HT1080 (cell line): Measurements from ENCODE around the gene VSIG10. TPM values are rescaled to one million over a fixed set of nuclear protein-coding genes. Genes with fewer than 3 reads are reported as not detected.

ENCODE experiments used
- DNase-seq: peaks from one replicate; pipeline ENCODE4 v3.0.0-alpha.2; 2015; ENCODE audit warnings: low read depth
- total RNA-seq: library from RNA; depleted of rRNA; stranded (reverse); fragments of >200 nt; shearing (Covaris generic); gene quantifications from 2 replicates; pipeline ENCODE4 v1.2.3, GENCODE V29; 2014

VSIG10 gene
- total RNA-seq, 1 experiment from 2014 or later: 29.9 TPM

DNA sequence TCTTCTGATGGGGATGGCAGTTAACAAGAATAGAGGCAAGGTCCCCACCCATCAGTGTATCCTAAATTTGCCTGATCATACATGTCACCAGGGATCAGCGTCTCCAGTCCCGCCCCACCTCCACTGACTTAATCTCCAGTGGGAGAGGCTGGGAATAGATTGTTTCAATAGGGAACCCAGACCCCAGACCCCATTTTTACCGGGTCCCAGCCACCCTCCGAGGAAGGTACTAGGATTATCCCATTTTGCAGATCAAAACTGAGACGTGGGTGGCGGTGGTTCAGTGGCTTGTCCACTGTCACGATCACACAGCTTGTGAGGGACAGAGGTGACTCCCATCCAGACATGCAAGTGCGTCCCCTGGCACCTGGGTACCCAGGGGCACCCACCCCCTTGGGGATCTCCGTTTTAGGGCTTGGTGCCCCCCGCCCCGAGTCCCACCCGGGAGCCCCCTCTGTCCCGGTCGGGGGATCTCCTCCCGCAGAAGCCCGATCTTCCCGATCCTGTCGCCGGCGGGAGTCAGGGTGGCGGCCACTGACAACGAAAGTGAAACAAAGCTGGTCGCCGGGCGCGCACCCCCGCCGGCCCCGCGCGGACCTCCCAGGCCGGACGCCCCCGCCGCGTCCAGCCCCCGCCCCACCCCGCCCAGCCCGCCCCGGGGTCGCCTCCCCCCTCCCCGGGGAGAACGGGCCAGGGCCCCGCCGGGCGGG is 43.4 kb downstream of the VSIG10 start:
- DNase-seq: peak; percentile 10

DNA sequence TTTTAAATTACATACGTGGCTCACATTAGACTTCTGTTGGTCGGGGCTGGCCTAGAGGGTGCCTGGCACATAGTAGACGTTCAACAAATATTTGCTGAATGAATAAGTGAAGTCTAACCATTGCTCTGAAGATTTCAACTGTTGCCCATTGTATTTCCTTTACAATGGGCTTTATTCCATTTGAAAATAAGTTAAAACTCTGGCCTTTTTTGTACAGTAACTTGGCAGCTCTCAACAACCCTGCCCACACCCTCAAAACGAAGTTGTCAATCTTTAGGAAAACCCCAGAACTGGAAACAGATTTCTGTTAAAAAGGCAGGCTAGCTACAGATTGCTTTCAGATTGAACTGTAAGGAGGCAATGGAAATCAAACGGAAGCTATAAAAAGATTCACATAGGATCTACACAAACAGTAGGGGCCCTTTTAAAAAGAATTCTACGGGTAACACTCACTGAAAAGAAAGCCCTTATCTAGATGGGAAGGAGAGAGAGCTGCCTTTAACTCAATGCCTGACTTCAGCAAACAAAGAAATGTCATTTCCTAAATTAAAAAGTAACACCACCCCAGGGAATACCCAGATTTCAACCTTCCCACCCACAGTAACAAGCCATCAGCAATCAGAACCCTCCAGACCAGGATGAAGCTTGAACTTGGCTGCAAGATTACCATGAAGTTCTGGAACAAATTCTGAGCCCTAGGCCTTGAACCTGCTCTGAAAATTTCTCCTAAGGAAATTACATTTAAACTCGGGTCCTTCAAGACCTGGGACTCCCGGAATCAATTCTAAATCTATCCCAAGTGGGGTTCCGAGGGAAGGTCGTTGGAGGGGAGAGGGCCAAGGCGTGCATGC is 44.2 kb downstream of the VSIG10 start:
- DNase-seq: no peak

DNA sequence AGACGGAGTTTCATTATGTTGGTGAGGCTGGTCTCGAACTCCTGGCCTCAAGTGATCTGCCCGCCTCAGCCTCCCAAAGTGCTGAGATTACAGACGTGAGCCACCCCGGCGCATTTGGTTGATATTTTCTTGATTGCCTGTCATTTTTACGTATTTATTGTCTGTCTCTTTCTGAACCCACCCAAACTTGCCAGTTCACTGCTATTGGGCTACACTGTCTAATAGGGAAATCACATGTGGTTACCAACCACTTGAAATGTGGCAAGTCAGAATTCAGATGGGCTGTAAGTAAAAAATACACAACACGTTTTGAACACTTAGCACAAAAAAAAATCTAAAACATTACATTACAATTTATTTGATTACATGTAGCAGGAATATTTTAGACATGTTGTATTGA is 44.9 kb downstream of the VSIG10 start:
- no peak for DNase-seq

DNA sequence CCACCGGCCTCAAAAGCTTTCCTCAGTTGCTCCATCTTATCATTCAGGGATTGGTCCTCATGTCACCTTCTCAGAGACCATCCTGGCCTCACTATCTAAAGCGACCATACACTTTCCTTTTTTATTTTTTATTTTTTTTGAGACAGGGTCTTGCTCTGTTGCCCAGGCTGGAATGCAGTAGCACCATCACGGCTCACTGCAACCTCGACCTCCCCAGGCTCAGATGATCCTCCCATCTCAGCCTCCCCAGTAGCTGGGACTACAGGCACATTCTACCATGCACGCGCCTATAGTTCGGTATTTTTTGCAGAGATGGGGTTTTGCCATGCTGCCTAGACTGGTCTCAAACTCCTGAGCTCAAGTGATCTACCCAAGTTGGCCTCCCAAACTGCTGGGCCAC is 45.6 kb downstream of the VSIG10 start:
- no peak for DNase-seq

DNA sequence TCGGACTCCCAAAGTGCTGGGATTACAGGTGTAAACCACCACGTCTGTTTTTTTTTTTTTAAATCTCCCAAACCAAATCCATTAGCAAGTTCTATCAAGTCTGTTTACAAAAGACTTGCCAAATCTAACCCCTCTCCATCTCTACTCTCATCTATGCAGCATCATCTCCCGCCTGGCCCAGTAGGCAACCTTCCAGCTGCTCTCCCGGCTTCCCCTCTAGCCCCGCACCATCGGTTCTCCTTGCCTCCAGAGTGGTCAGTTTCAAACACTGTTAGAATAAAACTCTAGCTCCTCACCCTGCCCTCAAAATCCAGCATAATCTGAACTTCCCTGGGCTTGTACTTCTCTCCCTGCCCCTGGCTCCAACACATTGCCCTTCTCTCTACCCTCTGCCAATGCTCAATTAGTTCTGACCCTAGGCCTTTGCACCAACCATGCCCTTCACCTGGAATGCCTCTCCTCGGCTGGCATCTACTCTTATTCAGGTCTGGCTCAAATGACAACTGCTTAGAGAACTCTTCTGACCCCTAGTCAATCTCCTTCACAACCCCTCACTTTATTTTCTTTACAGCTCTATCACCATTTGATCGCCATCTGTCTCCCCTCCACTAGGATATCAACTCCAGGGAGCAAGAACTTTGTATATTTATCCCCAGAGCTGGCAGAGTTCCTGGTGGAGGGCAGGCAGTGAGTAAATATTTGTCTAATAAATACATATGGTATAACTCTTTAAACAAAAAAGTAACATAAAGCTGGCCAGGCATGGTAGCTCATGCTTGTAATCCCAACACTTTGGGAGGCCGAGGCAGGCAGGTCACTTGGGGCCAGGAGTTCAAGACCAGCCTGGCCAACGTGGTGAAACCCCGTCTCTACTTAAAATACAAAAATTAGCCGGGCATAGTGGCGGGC is 47.7 kb downstream of the VSIG10 start:
- DNase-seq: no peak

DNA sequence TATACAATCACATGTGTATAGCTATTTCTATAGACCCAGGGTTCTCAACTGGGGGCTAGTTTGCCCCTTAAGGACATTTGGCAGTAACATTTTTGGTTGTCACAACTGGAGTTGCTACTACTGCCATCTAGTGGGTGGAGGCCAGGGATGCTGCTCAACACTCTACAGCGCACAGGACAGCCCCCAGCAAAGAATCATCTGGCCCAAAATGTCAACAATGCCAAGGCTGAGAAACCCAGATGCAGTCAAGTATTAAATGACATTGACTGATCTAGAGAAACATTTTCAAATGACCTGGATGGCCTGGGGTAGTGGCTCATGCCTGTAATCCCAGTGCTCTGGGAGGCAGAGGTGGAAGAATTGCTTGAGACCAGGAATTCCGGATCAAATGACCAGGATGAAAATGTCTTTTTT is 48.7 kb downstream of the VSIG10 start:
- DNase-seq: peak; percentile 61

DNA sequence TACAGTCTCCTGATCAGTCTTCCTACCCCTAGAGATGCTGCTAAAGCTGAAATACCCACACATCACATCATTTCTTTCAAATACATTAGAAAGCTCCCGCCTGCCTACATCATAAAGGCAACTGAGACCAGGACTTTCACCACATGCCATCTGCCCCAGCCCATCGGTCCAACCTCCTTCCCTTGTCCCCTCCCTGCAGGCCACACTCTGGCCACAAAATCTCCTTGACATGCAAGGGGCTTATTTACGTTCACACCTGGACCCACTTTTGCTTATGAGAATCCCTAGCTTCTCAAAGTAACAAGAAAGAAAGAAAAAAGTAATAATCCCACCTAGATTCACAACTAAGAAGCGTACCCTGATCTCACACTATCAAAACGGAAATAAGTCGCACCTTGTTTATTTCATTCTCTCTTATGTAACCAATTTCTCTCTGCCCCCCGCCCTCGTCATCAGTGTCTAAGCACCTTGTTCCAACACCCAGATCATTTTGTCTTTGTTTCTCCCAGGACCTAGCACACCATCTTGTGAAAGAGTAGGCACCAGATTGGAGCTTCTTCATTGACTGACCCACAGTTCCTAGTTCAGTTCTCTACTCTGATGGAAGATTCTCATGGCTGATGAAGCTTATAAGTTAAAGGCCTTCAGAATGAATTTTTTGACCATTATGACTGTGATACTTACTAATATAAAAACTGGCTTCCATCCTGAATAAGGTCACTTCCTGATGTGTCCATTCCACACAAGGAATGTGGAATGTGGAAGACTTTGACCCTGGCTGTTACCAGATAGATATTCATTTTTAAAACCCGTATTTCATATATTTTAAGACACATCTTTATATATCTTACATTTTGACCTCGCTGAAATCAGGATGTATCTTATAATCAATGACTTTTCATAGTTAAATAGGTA is 50.5 kb downstream of the VSIG10 start:
- DNase-seq: no peak

DNA sequence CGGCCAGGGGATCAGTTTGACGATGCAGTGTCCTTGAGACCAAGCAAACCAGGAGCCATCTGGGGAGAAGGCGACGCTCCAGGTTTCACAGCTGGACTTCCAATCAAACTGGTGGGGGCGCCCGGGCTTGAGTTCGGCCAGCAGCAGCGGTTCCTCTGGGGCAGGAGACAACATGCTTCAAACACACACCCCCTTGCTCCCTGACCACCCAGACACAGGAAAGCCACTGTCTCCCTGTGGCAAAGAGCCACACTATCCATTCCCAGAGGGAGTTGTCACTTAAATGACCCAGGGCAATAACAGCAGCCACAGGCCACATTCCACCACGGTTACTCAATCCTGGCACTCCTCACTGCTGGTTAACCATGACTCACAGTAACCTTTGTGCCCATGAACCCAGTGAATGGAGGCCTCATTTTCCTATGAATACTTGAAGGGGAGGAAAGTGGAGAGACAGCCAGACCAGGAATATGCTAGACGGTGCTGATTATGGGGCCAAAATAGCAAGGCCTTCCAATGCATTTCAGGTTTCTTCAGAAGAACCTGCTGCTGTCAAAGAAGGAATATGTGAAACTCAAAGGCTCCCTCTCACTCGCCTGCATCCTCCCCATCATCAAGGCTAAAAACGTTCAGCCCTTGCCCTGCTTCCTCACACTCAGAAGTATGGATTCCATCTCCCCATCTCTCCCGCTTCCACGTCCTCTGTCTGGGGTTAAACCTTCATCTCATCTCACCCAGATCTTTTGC is 51.3 kb downstream of the VSIG10 start:
- peak; percentile 97 for DNase-seq

DNA sequence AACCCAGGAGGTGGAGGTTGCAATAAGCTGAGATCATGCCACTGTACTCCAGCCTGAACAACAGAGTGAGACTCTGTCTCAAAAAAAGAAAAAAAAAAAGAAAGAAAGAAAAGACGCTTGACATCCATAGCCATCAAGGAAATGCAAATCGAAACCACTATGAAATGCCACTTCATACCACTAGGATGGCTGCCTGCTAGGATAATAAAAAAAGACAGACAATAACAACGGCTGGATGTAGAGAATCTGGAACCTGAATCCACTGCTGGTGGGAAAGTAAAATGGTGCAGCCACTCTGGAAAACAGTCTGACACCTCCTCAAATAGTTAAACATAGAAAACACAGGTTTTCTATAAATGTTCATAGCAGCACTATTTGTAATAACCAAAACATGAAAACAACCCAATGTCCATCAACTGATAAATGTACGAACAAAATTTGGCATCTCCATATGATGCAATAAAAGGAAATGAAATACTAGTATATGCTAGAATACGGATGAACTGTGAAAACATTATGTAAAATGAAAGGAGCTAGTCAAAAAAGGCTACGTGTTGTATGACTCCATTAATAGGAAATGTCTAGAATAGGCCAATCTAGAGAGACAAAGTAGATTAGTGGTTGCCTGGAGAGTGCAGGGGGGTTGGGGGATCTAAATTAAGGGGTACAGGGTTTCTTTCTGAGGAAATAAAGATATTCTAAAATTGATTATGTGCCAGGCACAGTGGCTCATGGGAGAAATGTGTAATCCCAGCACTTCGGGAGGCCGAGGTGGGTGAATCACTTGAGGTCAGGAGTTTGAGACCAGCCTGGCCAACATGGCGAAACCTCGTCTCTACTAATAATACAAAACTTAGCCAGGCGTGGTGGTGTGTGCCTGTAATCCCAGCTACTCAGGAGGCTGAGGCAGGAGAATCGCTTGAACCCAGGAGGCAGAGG is 52.6 kb downstream of the VSIG10 start:
- no peak for DNase-seq

DNA sequence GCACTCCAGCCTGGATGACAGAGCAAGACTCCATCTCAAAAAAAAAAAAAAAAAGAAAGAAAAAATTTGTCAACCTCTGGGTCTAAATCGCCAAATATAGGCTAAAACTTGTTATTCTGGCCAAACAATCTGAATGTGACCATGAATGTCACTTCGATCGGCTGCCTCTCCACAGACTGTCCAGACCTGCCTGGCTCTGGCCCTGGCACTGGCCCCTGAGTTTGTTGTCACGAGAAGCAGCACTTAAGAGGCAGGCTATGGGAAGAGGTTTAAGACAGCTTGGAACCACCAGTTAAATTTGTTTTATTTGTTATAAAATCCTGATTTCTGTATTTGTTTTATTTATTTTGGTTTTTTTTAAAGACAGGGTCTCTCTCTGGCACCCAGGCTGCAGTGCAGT is 57.4 kb downstream of the VSIG10 start:
- no peak for DNase-seq

DNA sequence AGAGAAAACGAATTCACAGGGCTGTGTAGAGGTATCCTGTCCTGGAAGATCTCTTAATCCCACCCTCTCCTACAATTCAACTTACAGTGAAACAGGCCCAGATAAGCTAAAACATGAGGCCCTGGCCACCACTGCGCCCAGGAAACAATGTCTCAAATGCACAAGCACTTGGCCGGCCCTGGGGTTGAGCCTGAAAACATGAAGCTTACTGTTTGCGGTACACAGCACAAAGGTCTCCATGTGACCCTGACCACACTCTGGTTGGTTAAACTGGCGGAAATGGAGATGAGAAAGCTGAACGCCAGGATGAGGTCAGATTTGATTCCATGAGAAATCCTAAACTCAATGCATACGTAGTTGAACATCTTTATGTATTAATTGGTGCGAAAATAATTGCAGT is 59.2 kb downstream of the VSIG10 start:
- no peak for DNase-seq

DNA sequence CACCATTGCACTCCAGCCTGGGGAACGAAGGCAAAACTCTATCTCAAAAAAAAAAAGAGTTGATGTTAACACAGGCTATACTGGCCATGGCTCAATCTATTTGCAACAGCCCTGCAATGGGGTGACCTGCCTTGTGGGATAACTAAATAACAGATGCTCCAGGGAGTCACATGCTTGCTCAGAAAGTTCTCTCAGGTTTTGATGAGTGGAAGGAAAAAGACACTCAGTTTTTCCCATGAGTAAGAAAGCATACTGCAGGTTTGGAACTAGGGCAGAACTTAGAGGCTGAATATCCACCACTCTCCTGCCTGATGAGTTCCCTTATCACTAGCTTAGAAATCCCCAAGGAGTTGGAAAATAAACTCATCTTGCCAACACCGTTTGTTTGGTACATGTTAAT is 59.7 kb downstream of the VSIG10 start:
- no peak for DNase-seq

DNA sequence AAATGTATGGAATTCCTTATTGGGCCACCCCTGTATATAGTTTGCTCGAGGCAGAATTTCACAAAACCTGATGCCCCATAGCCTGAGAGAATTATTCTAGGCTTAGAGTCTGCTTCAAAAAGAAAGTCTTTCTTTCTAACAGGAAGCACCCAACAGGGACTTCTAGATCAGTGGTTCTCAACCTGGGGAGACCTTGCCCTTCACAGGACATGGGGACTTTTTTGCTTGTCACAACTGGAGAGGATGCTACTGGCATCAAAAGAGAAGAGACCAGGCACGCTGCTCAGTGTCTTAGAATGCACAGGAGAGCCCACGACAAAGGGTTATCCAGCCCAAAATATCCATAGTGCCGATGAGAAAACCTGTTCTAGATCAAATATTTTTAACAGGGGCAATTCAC is 61.7 kb downstream of the VSIG10 start:
- no peak for DNase-seq

DNA sequence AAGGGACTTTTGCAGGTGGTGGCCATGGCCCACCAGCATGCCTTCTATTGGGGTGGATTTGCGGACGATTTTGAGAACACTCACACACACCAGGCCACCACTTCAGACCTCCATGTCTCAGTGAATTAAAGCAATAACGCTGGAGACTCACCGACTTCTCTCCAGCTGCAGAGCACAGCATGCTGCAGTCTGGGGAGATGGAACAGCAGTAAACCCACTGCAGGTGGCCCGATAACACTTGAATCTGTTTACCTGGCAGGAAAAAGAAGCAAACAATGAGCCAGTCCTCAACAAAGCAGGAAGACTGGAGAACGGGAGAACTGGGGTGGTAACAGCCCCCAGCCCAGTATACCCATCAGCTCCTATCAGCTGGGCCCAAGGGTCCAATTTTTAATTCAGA is 65.7 kb downstream of the VSIG10 start:
- DNase-seq: no peak

DNA sequence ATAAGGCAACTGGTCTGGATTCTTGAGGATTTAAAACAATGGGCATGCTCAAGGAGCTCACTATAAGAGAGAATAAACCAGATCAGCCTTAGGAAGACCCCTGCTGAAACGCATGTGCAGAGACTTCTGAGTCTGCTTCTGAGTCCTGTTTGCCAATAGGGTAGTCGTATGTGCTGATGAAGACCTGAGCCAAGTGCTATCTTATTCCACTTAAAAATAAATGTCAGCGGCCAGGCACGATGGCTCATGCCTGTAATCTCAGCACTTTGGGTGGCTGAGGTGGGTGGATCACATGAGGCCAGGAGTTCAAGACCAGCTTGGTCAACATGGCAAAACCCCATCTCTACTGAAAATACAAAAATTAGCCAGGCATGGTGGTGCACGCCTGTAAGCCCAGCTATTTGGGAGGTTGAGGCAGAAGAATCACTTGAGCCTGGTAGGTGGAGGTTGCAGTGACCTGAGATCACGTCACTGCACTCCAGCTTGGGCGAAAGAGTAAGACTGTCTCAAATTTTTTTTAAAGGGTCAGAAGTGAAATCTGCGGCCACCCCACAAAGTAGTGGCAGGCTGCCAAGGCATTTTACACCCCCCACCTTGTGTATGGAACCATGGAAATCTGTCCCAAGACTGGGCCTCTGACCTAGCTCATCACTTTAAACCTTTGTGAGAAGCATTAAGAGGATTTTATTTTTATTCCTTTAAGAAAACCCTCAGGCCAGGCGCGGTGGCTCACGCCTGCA is 67.0 kb downstream of the VSIG10 start:
- no peak for DNase-seq

DNA sequence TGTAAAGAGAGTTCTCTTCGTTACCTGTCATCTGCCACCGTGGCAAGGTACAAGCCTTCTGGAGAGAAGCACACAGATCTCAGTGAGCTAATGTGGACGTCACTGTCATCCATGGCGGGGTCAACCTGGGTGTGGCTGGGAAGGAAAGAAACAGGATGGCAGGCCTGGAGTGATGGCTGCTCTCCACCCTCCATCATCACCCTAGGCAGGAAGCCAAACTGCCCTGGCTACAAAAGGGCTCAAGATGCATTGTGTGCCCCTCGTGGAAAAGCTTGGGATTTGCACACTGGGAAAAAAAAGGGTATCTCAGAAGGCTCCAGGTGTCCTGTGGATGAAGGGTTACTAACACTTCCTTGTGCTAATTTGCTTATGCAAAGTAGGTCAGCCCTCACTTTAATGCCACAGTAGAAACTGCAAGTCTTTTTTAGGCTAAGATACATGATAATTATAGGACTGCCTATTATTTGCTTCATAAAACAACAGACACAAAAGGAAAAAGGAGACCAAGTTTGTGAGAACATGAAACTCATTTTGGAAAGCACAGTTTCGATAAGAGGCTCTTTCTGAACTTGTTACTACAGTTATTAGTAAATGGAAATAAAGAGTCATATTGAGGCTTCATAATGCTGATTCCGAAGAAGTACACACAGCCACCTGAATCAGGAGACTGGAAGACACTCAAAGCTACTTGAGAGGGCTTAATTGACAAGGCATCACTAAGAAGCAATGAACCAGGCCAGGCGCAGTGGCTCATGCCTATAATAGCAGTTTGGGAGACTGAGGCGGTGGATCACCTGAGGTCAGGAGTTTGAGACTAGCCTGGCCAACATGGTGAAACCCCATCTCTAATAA is 68.4 kb downstream of the VSIG10 start:
- peak; percentile 41 for DNase-seq
